LNCaP clone FGC (cell line): ENCODE measurements around the gene LGR6.
A peak's percentile ranks its signal among the peaks of the same experiment; 100 is the strongest.

Source experiments
- DNase-seq: peaks from one replicate; pipeline ENCODE4 v3.0.0-alpha.2; 2011; ENCODE audit warnings: low read depth
- H3K4me3 ChIP-seq: 2 replicates; pipeline ENCODE4 v1.5.1; 2011; ENCODE audit warnings: mild to moderate bottlenecking, low read depth, low read length, control low read depth
- CTCF ChIP-seq: IDR thresholded peaks from 2 replicates; pipeline ENCODE4 v1.5.1; 2012; ENCODE audit warnings: mild to moderate bottlenecking; ENCODE audit not compliant: control insufficient read depth, insufficient read depth; ENCODE audit errors: extremely low read depth

LGR6 gene

GRCh38 chr1:202324646-202325045 lies 131.0 kb downstream of the LGR6 start:
- no peak overlapping the region for H3K4me3 ChIP-seq
- TF ChIP-seq CTCF = no peak
- DNase-seq = no peak

GRCh38 chr1:202329891-202330290 lies 136.3 kb downstream of the LGR6 start:
- H3K4me3 ChIP-seq = no peak overlapping the region
- TF ChIP-seq CTCF = no peak
- no peak for DNase-seq

GRCh38 chr1:202333861-202334260 lies 140.3 kb downstream of the LGR6 start:
- TF ChIP-seq CTCF = no peak
- H3K4me3 ChIP-seq = no peak overlapping the region
- no peak for DNase-seq

GRCh38 chr1:202343652-202344349 lies 150.2 kb downstream of the LGR6 start:
- H3K4me3 ChIP-seq = no peak overlapping the region
- no peak for DNase-seq
- peak; percentile 59 for TF ChIP-seq CTCF

GRCh38 chr1:202348005-202348508 lies 154.5 kb downstream of the LGR6 start:
- peak overlapping the region; percentile 84; the same call in 1 of the 2 replicates for H3K4me3 ChIP-seq
- no peak for TF ChIP-seq CTCF

GRCh38 chr1:202348509-202349205 lies 155.1 kb downstream of the LGR6 start, which contains the start of gene PPP1R12B:
Gene PPP1R12B (plus strand): TSS chr1:202348699. CDS start chr1:202348852, 153 bp downstream.
- H3K4me3 ChIP-seq = peak within 1 kb of the TSS; percentile 84
- 0 out of 2 replicates have a peak, but pooled peaks have one; percentile 16 for TF ChIP-seq CTCF
- peak; percentile 98 for DNase-seq

More at GRCh38 chr1:202348005-202348508, 154.5 kb downstream of the LGR6 start:
- no peak for DNase-seq
